GM12892 (cell line): ENCODE measurements around the gene TUBGCP5.

Experiments
- POLR2A ChIP-seq: IDR thresholded peaks from 2 replicates; pipeline ENCODE4 v1.6.1; 2011; ENCODE audit warnings: low read depth, low read length, control low read depth
- POLR2AphosphoS5 ChIP-seq: IDR thresholded peaks from 2 replicates; pipeline ENCODE4 v1.6.1; 2011; ENCODE audit warnings: low read depth, low read length, control low read depth

DNA sequence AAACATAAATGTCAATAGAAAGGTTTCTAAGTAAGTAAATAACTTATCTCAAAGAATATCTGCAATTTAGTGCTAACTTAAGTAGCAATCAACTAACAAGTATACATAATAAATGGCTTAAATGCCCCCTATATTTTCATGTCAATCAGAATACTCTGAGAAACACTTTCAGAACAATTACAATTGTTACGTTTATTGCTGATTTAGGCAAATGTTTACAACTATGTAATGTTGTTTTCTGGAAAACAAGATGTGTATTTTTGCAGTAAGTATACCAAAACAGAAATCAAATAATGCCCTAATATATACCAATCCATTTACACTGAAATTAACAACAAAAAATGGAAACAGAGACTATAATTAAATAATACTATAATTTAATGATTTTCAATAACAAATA is 13.2 kb downstream of the TUBGCP5 start:
- TF ChIP-seq POLR2A = no peak
- TF ChIP-seq POLR2AphosphoS5 = no peak
